H9 (cell line): ENCODE data around the gene ITGB7. TPM values are rescaled to one million over a fixed set of nuclear protein-coding genes. Genes with fewer than 3 reads are reported as not detected.

Experiments
- DNase-seq: peaks from one replicate; pipeline ENCODE4 v3.0.0-alpha.2; 2017
- H2AFZ ChIP-seq: one replicate; pipeline ENCODE4 v1.6.1; 2013; ENCODE audit warnings: mild to moderate bottlenecking, low read length, control low read depth, moderate library complexity
- H2AK5ac ChIP-seq: 2 replicates; pipeline ENCODE4 v1.6.1; 2013; ENCODE audit warnings: low read length, control low read depth, mixed read lengths; ENCODE audit not compliant: insufficient read length
- H2BK120ac ChIP-seq: one replicate; pipeline ENCODE4 v1.6.1; 2013; ENCODE audit warnings: low read depth, mild to moderate bottlenecking, low read length, control low read depth, inconsistent platforms; ENCODE audit not compliant: poor library complexity, severe bottlenecking
- H2BK12ac ChIP-seq: 2 replicates; pipeline ENCODE4 v1.6.1; 2013; ENCODE audit warnings: low read length, control low read depth, mixed read lengths, low read depth; ENCODE audit not compliant: insufficient read length
- H2BK15ac ChIP-seq: 2 replicates; pipeline ENCODE4 v1.6.1; 2013; ENCODE audit warnings: low read depth, low read length, control low read depth
- H2BK20ac ChIP-seq: one replicate; pipeline ENCODE4 v1.6.1; 2013; ENCODE audit warnings: low read depth, mild to moderate bottlenecking, low read length, control low read depth, inconsistent platforms; ENCODE audit not compliant: poor library complexity, severe bottlenecking
- H2BK5ac ChIP-seq: 2 replicates; pipeline ENCODE4 v1.6.1; 2013; ENCODE audit warnings: low read length, control low read depth, mixed read lengths; ENCODE audit not compliant: insufficient read length
- H3K14ac ChIP-seq: 2 replicates; pipeline ENCODE4 v1.6.1; 2013; ENCODE audit warnings: low read length, control low read depth; ENCODE audit not compliant: insufficient read depth
- H3K18ac ChIP-seq: 2 replicates; pipeline ENCODE4 v1.6.1; 2013; ENCODE audit warnings: low read depth, mild to moderate bottlenecking, mixed read lengths, low read length, control low read depth; ENCODE audit not compliant: insufficient read length
- H3K23ac ChIP-seq: 2 replicates; pipeline ENCODE4 v1.6.1; 2013; ENCODE audit warnings: low read length, control low read depth, mixed read lengths, low read depth; ENCODE audit not compliant: insufficient read length
- H3K23me2 ChIP-seq: 2 replicates; pipeline ENCODE4 v1.6.1; 2013; ENCODE audit warnings: low read depth, mild to moderate bottlenecking, mixed read lengths, low read length, control low read depth; ENCODE audit not compliant: insufficient read length, poor library complexity, severe bottlenecking
- H3K27ac ChIP-seq: 2 replicates; pipeline ENCODE4 v1.5.1; 2013; ENCODE audit warnings: low read length, control low read depth, mixed read lengths, low read depth; ENCODE audit not compliant: insufficient read length
- H3K27me3 ChIP-seq: 2 replicates; pipeline ENCODE4 v1.6.1; 2013; ENCODE audit warnings: low read length, control low read depth, inconsistent platforms; ENCODE audit not compliant: insufficient read depth
- H3K4ac ChIP-seq: 2 replicates; pipeline ENCODE4 v1.6.1; 2013; ENCODE audit warnings: low read depth, mild to moderate bottlenecking, control low read depth, inconsistent platforms, low read length, moderate library complexity
- H3K4me1 ChIP-seq: 2 replicates; pipeline ENCODE4 v1.6.1; 2013; ENCODE audit warnings: low read length, control low read depth, inconsistent platforms; ENCODE audit not compliant: insufficient read depth
- H3K4me2 ChIP-seq: 2 replicates; pipeline ENCODE4 v1.6.1; 2013; ENCODE audit warnings: low read length, control low read depth, mixed read lengths; ENCODE audit not compliant: insufficient read length, insufficient read depth
- H3K56ac ChIP-seq: 2 replicates; pipeline ENCODE4 v1.6.1; 2013; ENCODE audit warnings: low read depth, mild to moderate bottlenecking, mixed read lengths, low read length, control low read depth; ENCODE audit not compliant: insufficient read length
- H3K79me1 ChIP-seq: 2 replicates; pipeline ENCODE4 v1.6.1; 2013; ENCODE audit warnings: low read depth, mild to moderate bottlenecking, moderate library complexity, low read length, control low read depth, inconsistent platforms; ENCODE audit not compliant: insufficient read depth, poor library complexity, severe bottlenecking
- H3K79me2 ChIP-seq: 2 replicates; pipeline ENCODE4 v1.6.1; 2013; ENCODE audit warnings: low read length, control low read depth, inconsistent platforms; ENCODE audit not compliant: insufficient read depth
- H3K9ac ChIP-seq: 2 replicates; pipeline ENCODE4 v1.6.1; 2013; ENCODE audit warnings: low read length, control low read depth, mixed read lengths; ENCODE audit not compliant: insufficient read length; ENCODE audit errors: extremely low read depth
- H3K9me3 ChIP-seq: one replicate; pipeline ENCODE4 v1.6.1; 2013; ENCODE audit warnings: low read depth, low read length, inconsistent platforms; ENCODE audit not compliant: control insufficient read depth
- H3T11ph ChIP-seq: one replicate; pipeline ENCODE4 v1.6.1; 2013; ENCODE audit warnings: mild to moderate bottlenecking, low read length, control low read depth, inconsistent platforms
- H4K20me1 ChIP-seq: one replicate; pipeline ENCODE4 v1.6.1; 2013; ENCODE audit not compliant: control insufficient read depth, insufficient read length, insufficient read depth
- H4K5ac ChIP-seq: 2 replicates; pipeline ENCODE4 v1.6.1; 2013; ENCODE audit warnings: low read depth, mild to moderate bottlenecking, mixed read lengths, low read length, control low read depth; ENCODE audit not compliant: insufficient read length
- H4K8ac ChIP-seq: replicated peaks from 2 replicates; pipeline ENCODE4 v1.6.1; 2013; ENCODE audit warnings: low read length, control low read depth, mixed read lengths, low read depth; ENCODE audit not compliant: insufficient read length
- H4K91ac ChIP-seq: 2 replicates; pipeline ENCODE4 v1.6.1; 2013; ENCODE audit warnings: low read depth, mild to moderate bottlenecking, moderate library complexity, mixed read lengths, low read length, control low read depth; ENCODE audit not compliant: insufficient read length
- H3K27ac Mint-ChIP-seq, 3 experiments: 2 replicates in 2 of 3; 3 replicates in 1 of 3; pipeline ENCODE4 v1.8.0; 2020 to 2021; ENCODE audit warnings: mixed read lengths in 3 of 3, mild to moderate bottlenecking in 1 of 3, moderate library complexity in 1 of 3
- H3K27me3 Mint-ChIP-seq: 2 replicates; pipeline ENCODE4 v1.8.0; 2021; ENCODE audit warnings: low read depth, mild to moderate bottlenecking, moderate library complexity, mixed read lengths
- H3K36me3 Mint-ChIP-seq, 3 experiments: 2 replicates in 2 of 3; 3 replicates in 1 of 3; pipeline ENCODE4 v1.8.0; 2020 to 2021; ENCODE audit warnings: low read depth in 3 of 3, mixed read lengths in 3 of 3; ENCODE audit not compliant: insufficient read depth in 1 of 3
- H3K4me1 Mint-ChIP-seq, 2 experiments: 2 replicates each; pipeline ENCODE4 v1.8.0; 2020; ENCODE audit warnings: mixed read lengths in 2 of 2
- H3K4me3 Mint-ChIP-seq, 2 experiments: 2 replicates in 1 of 2; 3 replicates in 1 of 2; pipeline ENCODE4 v1.8.0; 2020 to 2021; ENCODE audit warnings: mild to moderate bottlenecking in 2 of 2, mixed read lengths in 2 of 2, moderate library complexity in 1 of 2
- H3K9me3 Mint-ChIP-seq, 2 experiments: 2 replicates in 1 of 2; 3 replicates in 1 of 2; pipeline ENCODE4 v1.8.0; 2020; ENCODE audit warnings: mild to moderate bottlenecking in 2 of 2, mixed read lengths in 2 of 2, moderate library complexity in 1 of 2
- WGBS: extraction: QIAGEN DNeasy Blood & Tissue Kit; methylation state at CpG from one replicate; pipeline ENCODE4 v1.1.7; 2013; ENCODE audit warnings: missing lambda C conversion rate, low lambda C conversion rate, mixed read lengths; ENCODE audit not compliant: insufficient read length; ENCODE audit errors: extremely low coverage; 5-methylcytosine and 5-hydroxymethylcytosine counted together
- total RNA-seq: library from RNA; stranded (reverse); gene quantifications from 2 replicates; pipeline ENCODE4 v1.2.1, GENCODE V29; 2021
- TF ChIP-seq, protein P1 (sequence below): fragments of 200-600 bp; sonication (generic); conservative IDR thresholded peaks from 3 replicates; pipeline ENCODE4 v1.8.0; 2021; ENCODE audit warnings: antibody characterized with exemption, mild to moderate bottlenecking

ITGB7 gene
- total RNA-seq, 1 experiment from 2014 or later = 0.39 TPM

DNA sequence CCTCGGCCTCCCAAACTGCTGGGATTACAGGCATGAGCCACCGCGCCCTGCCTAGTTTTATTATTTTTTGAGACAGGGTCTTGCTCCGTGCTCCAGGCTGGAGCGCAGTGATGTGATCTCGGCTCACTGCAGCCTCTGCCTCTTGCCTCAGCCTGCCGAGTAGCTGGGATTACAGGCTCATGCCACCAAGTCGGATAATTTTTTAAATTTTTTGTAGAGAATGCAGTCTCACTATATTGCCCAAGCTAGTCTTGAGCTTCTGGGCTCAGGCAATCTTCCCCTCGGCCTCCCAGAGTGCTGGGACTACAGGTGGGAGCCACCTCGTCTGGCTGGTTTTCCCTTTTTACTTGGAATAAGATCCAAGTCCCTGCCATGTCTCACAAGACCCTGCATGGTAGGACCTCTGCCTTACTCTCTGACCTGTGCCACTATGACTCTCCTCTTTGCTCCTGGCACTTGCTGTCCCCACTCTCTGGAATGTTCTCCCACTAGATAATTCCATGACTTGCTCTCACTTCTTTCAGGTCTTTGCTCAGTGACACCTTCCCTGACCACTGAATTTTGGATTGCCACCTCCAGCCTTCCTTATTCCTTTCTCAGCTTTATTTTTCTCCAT, 32.7 kb upstream of the ITGB7 start:
- H3K56ac ChIP-seq = no peak overlapping the region
- H2BK5ac ChIP-seq = no peak overlapping the region
- Mint-ChIP-seq H3K4me3 (no peak overlapping the region), H3K27me3 (peaks cover 4% of the 10 kb centered on the region), H3K4me1 (peaks cover 63 to 65% of the 10 kb centered on the region in 2 experiments), H3K36me3 (no peaks in the 10 kb centered on the region), H3K27ac (no peak overlapping the region), H3K9me3 (no peaks in the 10 kb centered on the region; a peak in 1 of 5 replicates)
- H3K4ac ChIP-seq = no peak overlapping the region
- H2BK20ac ChIP-seq = no peak overlapping the region
- no peak overlapping the region for H2BK120ac ChIP-seq
- H3K18ac ChIP-seq = no peak overlapping the region
- H3K79me1 ChIP-seq = no peaks in the 10 kb centered on the region
- WGBS = no CpG with 5 or more reads among the region's 10 CpGs
- peaks cover 6% of the 10 kb centered on the region; the same call in 1 of the 2 replicates for H3K4me1 ChIP-seq
- no peaks in the 10 kb centered on the region for H4K20me1 ChIP-seq
- H3K79me2 ChIP-seq = no peaks in the 10 kb centered on the region; the same call in 1 of the 2 replicates
- H3K23me2 ChIP-seq = no peaks in the 10 kb centered on the region
- no peak overlapping the region for H3K23ac ChIP-seq
- H4K91ac ChIP-seq = no peak overlapping the region
- H3K14ac ChIP-seq = no peak overlapping the region
- no peak overlapping the region for H2BK15ac ChIP-seq
- H2AFZ ChIP-seq = no peak overlapping the region
- H3K27me3 ChIP-seq = peaks cover 3% of the 10 kb centered on the region; the same call in 1 of the 2 replicates
- no peak overlapping the region for H4K5ac ChIP-seq
- no peak overlapping the region for H2AK5ac ChIP-seq
- H3T11ph ChIP-seq = no peak overlapping the region
- H3K27ac ChIP-seq = no peak overlapping the region
- no peak overlapping the region for H3K9ac ChIP-seq
- no peak overlapping the region for H4K8ac ChIP-seq
- DNase-seq = peak; percentile 24
- TF ChIP-seq, protein P1, sequence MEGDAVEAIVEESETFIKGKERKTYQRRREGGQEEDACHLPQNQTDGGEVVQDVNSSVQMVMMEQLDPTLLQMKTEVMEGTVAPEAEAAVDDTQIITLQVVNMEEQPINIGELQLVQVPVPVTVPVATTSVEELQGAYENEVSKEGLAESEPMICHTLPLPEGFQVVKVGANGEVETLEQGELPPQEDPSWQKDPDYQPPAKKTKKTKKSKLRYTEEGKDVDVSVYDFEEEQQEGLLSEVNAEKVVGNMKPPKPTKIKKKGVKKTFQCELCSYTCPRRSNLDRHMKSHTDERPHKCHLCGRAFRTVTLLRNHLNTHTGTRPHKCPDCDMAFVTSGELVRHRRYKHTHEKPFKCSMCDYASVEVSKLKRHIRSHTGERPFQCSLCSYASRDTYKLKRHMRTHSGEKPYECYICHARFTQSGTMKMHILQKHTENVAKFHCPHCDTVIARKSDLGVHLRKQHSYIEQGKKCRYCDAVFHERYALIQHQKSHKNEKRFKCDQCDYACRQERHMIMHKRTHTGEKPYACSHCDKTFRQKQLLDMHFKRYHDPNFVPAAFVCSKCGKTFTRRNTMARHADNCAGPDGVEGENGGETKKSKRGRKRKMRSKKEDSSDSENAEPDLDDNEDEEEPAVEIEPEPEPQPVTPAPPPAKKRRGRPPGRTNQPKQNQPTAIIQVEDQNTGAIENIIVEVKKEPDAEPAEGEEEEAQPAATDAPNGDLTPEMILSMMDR = no peak
- H2BK12ac ChIP-seq = no peak overlapping the region
- H3K4me2 ChIP-seq = no peak overlapping the region
- H3K9me3 ChIP-seq = no peaks in the 10 kb centered on the region
